H1 (cell line): ENCODE measurements around the gene OXLD1. TPM values are rescaled to one million over a fixed set of nuclear protein-coding genes. Genes with fewer than 3 reads are reported as not detected.
A peak's percentile ranks its signal among the peaks of the same experiment; 100 is the strongest.

ENCODE experiments used
- CTCF ChIA-PET: fragments of 300-600 bp; sonication (Branson Sonifier 250); formaldehyde crosslinking; loops from one replicate; lab custom pipeline; 2021; ENCODE audit not compliant: partially characterized antibody; lab: Charles Lee
- POLR2A ChIA-PET: fragments of 300-600 bp; sonication (Branson Sonifier 250); formaldehyde crosslinking; loops from one replicate; lab custom pipeline; 2021; ENCODE audit warnings: inconsistent platforms; ENCODE audit not compliant: partially characterized antibody; lab: Charles Lee
- DNase-seq, 2 experiments: peaks; one replicate each; pipeline versions ENCODE4 v3.0.0 to v3.0.0-alpha.2; 2010 to 2022; ENCODE audit warnings: low spot score in 2 of 2, low read depth in 1 of 2, mixed read lengths in 1 of 2
- FAIRE-seq: peaks from 2 replicates; lab custom pipeline; 2011; peaks lifted over from hg19 to GRCh38; lab: Jason Lieb, UNC
- H2AFZ ChIP-seq: 2 replicates; pipeline ENCODE4 v1.8.1; 2012; ENCODE audit warnings: low read length, inconsistent platforms
- H2AK5ac ChIP-seq: 2 replicates; pipeline ENCODE4 v1.6.1; 2013; ENCODE audit warnings: low read depth, low read length
- H2BK120ac ChIP-seq: replicated peaks from 2 replicates; pipeline ENCODE3; 2013; ENCODE audit warnings: low read depth, low read length, inconsistent platforms
- H2BK12ac ChIP-seq: 2 replicates; pipeline ENCODE4 v1.6.1; 2013; ENCODE audit warnings: low read depth, low read length
- H2BK15ac ChIP-seq: 2 replicates; pipeline ENCODE4 v1.6.1; 2013; ENCODE audit warnings: low read length
- H2BK20ac ChIP-seq: 2 replicates; pipeline ENCODE4 v1.6.1; 2013; ENCODE audit warnings: low read length
- H2BK5ac ChIP-seq: 2 replicates; pipeline ENCODE4 v1.6.1; 2013; ENCODE audit warnings: low read depth, low read length
- H3K14ac ChIP-seq: 2 replicates; pipeline ENCODE4 v1.6.1; 2013; ENCODE audit warnings: inconsistent platforms; ENCODE audit not compliant: insufficient read length
- H3K18ac ChIP-seq: 2 replicates; pipeline ENCODE4 v1.6.1; 2013; ENCODE audit warnings: low read length; ENCODE audit errors: extremely low read depth
- H3K23ac ChIP-seq: 2 replicates; pipeline ENCODE4 v1.6.1; 2013; ENCODE audit warnings: inconsistent platforms; ENCODE audit not compliant: insufficient read length
- H3K23me2 ChIP-seq: 2 replicates; pipeline ENCODE4 v1.6.1; 2013; ENCODE audit warnings: low read depth, low read length
- H3K27ac ChIP-seq: 2 replicates; pipeline ENCODE4 v1.6.1; 2011; ENCODE audit warnings: low read depth, low read length, inconsistent platforms
- H3K27me3 ChIP-seq, 4 experiments: replicated peaks in 1 of 4; 1 replicate in 1 of 4; 2 replicates in 3 of 4; pipeline versions ENCODE4 v1.6.1 to v1.8.1; 2011 to 2013; ENCODE audit warnings: low read length in 3 of 4, mild to moderate bottlenecking in 3 of 4, inconsistent platforms in 2 of 4, mixed read lengths in 2 of 4, moderate library complexity in 1 of 4; ENCODE audit not compliant: control insufficient read depth in 3 of 4, insufficient read depth in 3 of 4; ENCODE audit errors: extremely low read depth in 1 of 4
- H3K36me3 ChIP-seq, 4 experiments: 2 replicates each; pipeline versions ENCODE4 v1.6.1 to v1.8.1; 2011 to 2013; ENCODE audit warnings: mild to moderate bottlenecking in 4 of 4, low read length in 3 of 4, moderate library complexity in 2 of 4, control low read depth in 1 of 4, inconsistent platforms in 1 of 4; ENCODE audit not compliant: insufficient read depth in 4 of 4, control insufficient read depth in 2 of 4
- H3K4ac ChIP-seq: replicated peaks from 2 replicates; pipeline ENCODE3; 2013; ENCODE audit warnings: low read length, low read depth, mixed read lengths, inconsistent platforms; ENCODE audit not compliant: insufficient read length
- H3K4me1 ChIP-seq, 4 experiments: replicated peaks in 1 of 4; 1 replicate in 1 of 4; 2 replicates in 3 of 4; pipeline versions ENCODE4 v1.6.1 to v1.8.1; 2011 to 2013; ENCODE audit warnings: low read length in 3 of 4, inconsistent platforms in 2 of 4, mixed read lengths in 1 of 4; ENCODE audit not compliant: insufficient read depth in 4 of 4, control insufficient read depth in 3 of 4
- H3K4me2 ChIP-seq, 2 experiments: 2 replicates each; pipeline versions ENCODE4 v1.6.1 to v1.8.1; 2011 to 2013; ENCODE audit warnings: low read depth in 2 of 2, low read length in 2 of 2, control low read depth in 1 of 2, inconsistent platforms in 1 of 2, mild to moderate bottlenecking in 1 of 2; ENCODE audit not compliant: insufficient read depth in 1 of 2
- H3K4me3 ChIP-seq, 4 experiments: fragments of 200-600, 300-600 bp in 1 of 4; sonication (generic), shearing (Covaris generic), sonication (Bioruptor Twin) in 1 of 4; 2 replicates each; pipeline versions ENCODE4 v1.5.1 to v1.8.1; 2011 to 2016; ENCODE audit warnings: low read length in 4 of 4, low read depth in 3 of 4, control low read depth in 2 of 4, inconsistent platforms in 2 of 4, mild to moderate bottlenecking in 2 of 4, mixed read lengths in 1 of 4, moderate library complexity in 1 of 4; ENCODE audit not compliant: insufficient read depth in 2 of 4; ENCODE audit errors: extremely low read depth in 1 of 4
- H3K56ac ChIP-seq: replicated peaks from 2 replicates; pipeline ENCODE3; 2013; ENCODE audit warnings: low read depth, mild to moderate bottlenecking, mixed read lengths, low read length, inconsistent platforms; ENCODE audit not compliant: insufficient read length
- H3K79me1 ChIP-seq: 2 replicates; pipeline ENCODE4 v1.6.1; 2013; ENCODE audit warnings: low read depth, low read length, control low read depth
- H3K79me2 ChIP-seq, 2 experiments: 2 replicates each; pipeline versions ENCODE4 v1.6.1 to v1.8.1; 2012 to 2013; ENCODE audit warnings: low read length in 2 of 2, mild to moderate bottlenecking in 2 of 2, inconsistent platforms in 1 of 2; ENCODE audit not compliant: insufficient read depth in 2 of 2, control insufficient read depth in 1 of 2
- H3K9ac ChIP-seq, 4 experiments: replicated peaks in 1 of 4; 1 replicate in 1 of 4; 2 replicates in 3 of 4; pipeline versions ENCODE4 v1.6.1 to v1.8.1; 2011 to 2013; ENCODE audit warnings: low read depth in 3 of 4, low read length in 3 of 4, control low read depth in 2 of 4, mild to moderate bottlenecking in 2 of 4, moderate library complexity in 2 of 4, inconsistent platforms in 1 of 4; ENCODE audit errors: extremely low read depth in 1 of 4
- H3K9me3 ChIP-seq, 2 experiments: 2 replicates each; pipeline versions ENCODE4 v1.6.1 to v1.8.1; 2012 to 2013; ENCODE audit warnings: mild to moderate bottlenecking in 2 of 2, moderate library complexity in 2 of 2, control low read depth in 1 of 2, inconsistent platforms in 1 of 2, low read depth in 1 of 2, low read length in 1 of 2, mixed read lengths in 1 of 2; ENCODE audit not compliant: insufficient read depth in 2 of 2
- H4K20me1 ChIP-seq, 2 experiments: replicated peaks in 1 of 2; 2 replicates each; pipeline versions ENCODE3 to v1.8.1; 2011 to 2013; ENCODE audit warnings: inconsistent platforms in 2 of 2, low read length in 2 of 2, mild to moderate bottlenecking in 1 of 2; ENCODE audit not compliant: insufficient read depth in 2 of 2, control insufficient read depth in 1 of 2
- H4K5ac ChIP-seq: 2 replicates; pipeline ENCODE4 v1.6.1; 2013; ENCODE audit warnings: low read length, low read depth, mixed read lengths, inconsistent platforms; ENCODE audit not compliant: insufficient read length
- H4K8ac ChIP-seq: 2 replicates; pipeline ENCODE4 v1.8.0; 2013; ENCODE audit warnings: mild to moderate bottlenecking, moderate library complexity, low read length, inconsistent platforms; ENCODE audit not compliant: insufficient read depth; ENCODE audit errors: extremely low read depth
- H4K91ac ChIP-seq: replicated peaks from 2 replicates; pipeline ENCODE3; 2013; ENCODE audit warnings: low read length, mixed read lengths, inconsistent platforms; ENCODE audit not compliant: insufficient read length
- BACH1 ChIP-seq: IDR thresholded peaks from 2 replicates; pipeline ENCODE4 v1.6.1; 2012; ENCODE audit warnings: low read length, improper control_type of control experiment
- NRF1 ChIP-seq: IDR thresholded peaks from 2 replicates; pipeline ENCODE4 v1.6.1; 2011; ENCODE audit warnings: mild to moderate bottlenecking, low read depth, low read length, improper control_type of control experiment
- POU5F1 ChIP-seq: IDR thresholded peaks from 2 replicates; pipeline ENCODE4 v1.6.1; 2011; ENCODE audit warnings: low read depth, mild to moderate bottlenecking, low read length, moderate library complexity
- RFX5 ChIP-seq: IDR thresholded peaks from 2 replicates; pipeline ENCODE4 v1.6.1; 2011; ENCODE audit warnings: low read depth, low read length, improper control_type of control experiment, borderline replicate concordance
- SAP30 ChIP-seq: fragments of 300-600 bp; sonication (generic); IDR thresholded peaks from 2 replicates; pipeline ENCODE4 v1.7.1; 2012; ENCODE audit warnings: low read length, moderate library complexity, mild to moderate bottlenecking, inconsistent platforms; ENCODE audit not compliant: insufficient read depth, insufficient replicate concordance
- TAF7 ChIP-seq: optimal IDR thresholded peaks from 2 replicates; pipeline ENCODE3; 2011; ENCODE audit warnings: low read depth, mild to moderate bottlenecking, inconsistent platforms, low read length, moderate library complexity, borderline replicate concordance
- WGBS, 2 experiments: shearing (Covaris generic) in 1 of 2; methylation state at CpG; one replicate each; pipeline versions ENCODE4 v1.1.6 to v1.1.7; 2013 to 2015; ENCODE audit warnings: low lambda C conversion rate in 2 of 2, mixed read lengths in 2 of 2, inconsistent platforms in 1 of 2, low coverage in 1 of 2, missing lambda C conversion rate in 1 of 2; ENCODE audit not compliant: insufficient replicate concordance in 2 of 2, insufficient coverage in 1 of 2, insufficient read length in 1 of 2; ENCODE audit errors: extremely low coverage in 1 of 2, missing lambda C conversion rate in 1 of 2; 5-methylcytosine and 5-hydroxymethylcytosine counted together
- polyA plus RNA-seq, 7 experiments: library from polyadenylated mRNA; depleted of rRNA in 3 of 7; stranded (reverse) in 5 of 7; unstranded in 2 of 7; fragments of >200 nt in 5 of 7; fragments of 200-250 nt in 2 of 7; gene quantifications; 1 replicate in 5 of 7; 2 replicates in 1 of 7; 4 replicates in 1 of 7; pipeline versions ENCODE4 v1.2.1 to v1.2.3, GENCODE V29; 2011 to 2013; ENCODE audit warnings: missing spikeins in 2 of 7, mixed read lengths in 2 of 7
- total RNA-seq: library from RNA; stranded (reverse); fragmentation: NEBNext Ultra II Directional; extraction: Animal tissue kit (Norgen Biotek cat#: 25700); gene quantifications from 2 replicates; pipeline ENCODE4 v1.2.1, GENCODE V29; 2021
- TF ChIP-seq, protein P1 (sequence below), 3 experiments: IDR thresholded peaks; 1 replicate in 2 of 3; 2 replicates in 1 of 3; pipeline versions ENCODE4 v1.5.1 to v1.6.1; 2011; ENCODE audit warnings: low read length in 3 of 3, mild to moderate bottlenecking in 3 of 3, inconsistent platforms in 2 of 3, low read depth in 1 of 3, moderate library complexity in 1 of 3; ENCODE audit not compliant: insufficient read depth in 1 of 3; ENCODE audit errors: control extremely low read depth in 1 of 3

Gene OXLD1
- total and polyA plus RNA-seq, 2 of the 8 experiments (the other 6 are each of a cell fraction or from before 2014, with no cell fraction given) = 41.5 to 61.9 TPM

- Histone ChIP-seq H3K4ac (no peak overlapping the region), H3K79me1 (peaks cover 2% of the 10 kb centered on the region; the same call in 1 of the 2 replicates), H3K9ac (peak overlapping the region in 3 of 4 experiments; percentile 85 to 91 (median 88); a peak in 6 of 7 replicates), H3K4me2 (peak overlapping the region; percentile 72 to 74), H3K23me2 (peaks cover 3% of the 10 kb centered on the region; the same call in 1 of the 2 replicates), H3K9me3 (no peaks in the 10 kb centered on the region), H2BK15ac (no peak overlapping the region), H3K27me3 (no peaks in the 10 kb centered on the region), H3K4me3 (peak overlapping the region; percentile 78 to 96 (median 87)), H3K18ac (no peak overlapping the region), H3K27ac (peak overlapping the region; percentile 83; the same call in 1 of the 2 replicates), H2BK5ac (0 out of 2 replicates have a peak overlapping the region, but pooled peaks have one; percentile 35), H3K4me1 (no peaks in the 10 kb centered on the region), H3K36me3 (peaks cover 0 to 5% (median 0%) of the 10 kb centered on the region in 4 experiments; a peak in 1 of 8 replicates), H4K8ac (no peak overlapping the region), H2BK12ac (peak overlapping the region; percentile 55; the same call in 1 of the 2 replicates), H4K20me1 (no peaks in the 10 kb centered on the region), H3K79me2 (peaks cover 7 to 44% of the 10 kb centered on the region in 2 experiments), H3K56ac (no peak overlapping the region), H3K14ac (no peak overlapping the region), H4K5ac (no peak overlapping the region), H2AFZ (no peak overlapping the region), H2BK20ac (no peak overlapping the region), H3K23ac (no peak overlapping the region), H2AK5ac (no peak overlapping the region), H2BK120ac (no peak overlapping the region), H4K91ac (no peak overlapping the region)
- no peak for DNase-seq
- ChIA-PET CTCF (interaction anchor here (1.2 to 1.5 kb wide), 2 partner anchors 12 to 33 kb away, joined by 3 to 5 read pairs; no protein-coding TSS in a partner anchor), POLR2A (interaction anchor here (0.7 to 2.8 kb wide), 11 partner anchors 11 to 98 kb away, joined by 3 to 14 read pairs (median 5); partner anchors contain the start of genes ARL16, FAAP100 and HGS)
- no peak for FAIRE-seq
- TF ChIP-seq TAF7 = no peak
- TF ChIP-seq, protein P1, sequence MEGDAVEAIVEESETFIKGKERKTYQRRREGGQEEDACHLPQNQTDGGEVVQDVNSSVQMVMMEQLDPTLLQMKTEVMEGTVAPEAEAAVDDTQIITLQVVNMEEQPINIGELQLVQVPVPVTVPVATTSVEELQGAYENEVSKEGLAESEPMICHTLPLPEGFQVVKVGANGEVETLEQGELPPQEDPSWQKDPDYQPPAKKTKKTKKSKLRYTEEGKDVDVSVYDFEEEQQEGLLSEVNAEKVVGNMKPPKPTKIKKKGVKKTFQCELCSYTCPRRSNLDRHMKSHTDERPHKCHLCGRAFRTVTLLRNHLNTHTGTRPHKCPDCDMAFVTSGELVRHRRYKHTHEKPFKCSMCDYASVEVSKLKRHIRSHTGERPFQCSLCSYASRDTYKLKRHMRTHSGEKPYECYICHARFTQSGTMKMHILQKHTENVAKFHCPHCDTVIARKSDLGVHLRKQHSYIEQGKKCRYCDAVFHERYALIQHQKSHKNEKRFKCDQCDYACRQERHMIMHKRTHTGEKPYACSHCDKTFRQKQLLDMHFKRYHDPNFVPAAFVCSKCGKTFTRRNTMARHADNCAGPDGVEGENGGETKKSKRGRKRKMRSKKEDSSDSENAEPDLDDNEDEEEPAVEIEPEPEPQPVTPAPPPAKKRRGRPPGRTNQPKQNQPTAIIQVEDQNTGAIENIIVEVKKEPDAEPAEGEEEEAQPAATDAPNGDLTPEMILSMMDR (IDR thresholded peaks at IDR 0.05; ENCODE audit: control extremely low read depth in 1 of 3, insufficient read depth in 1 of 3, low read depth in 1 of 3, low read length in 3 of 3) = no peak
- peak; percentile 67; the same call in 1 of the 2 replicates for TF ChIP-seq RFX5
- no peak for TF ChIP-seq POU5F1
- TF ChIP-seq NRF1 = no peak
- TF ChIP-seq BACH1 = 0 out of 2 replicates have a peak, but pooled peaks have one; percentile 29
- TF ChIP-seq SAP30 = no peak
- 58% methylated on average over 18 of the region's 18 CpGs; no CpG with 5 or more reads in 1 of the 2 experiments for WGBS, 2 experiments
Measured at GRCh38 chr17:81635973-81636504, 30.4 kb downstream of the OXLD1 start.
